Measurements from ENCODE around the gene CCL16. TPM values are rescaled to one million over a fixed set of nuclear protein-coding genes. Genes with fewer than 3 reads are reported as not detected.

CCL16 gene
- total and polyA plus RNA-seq, 7 donors, result 0.04 TPM; not detected in 6

DNA sequence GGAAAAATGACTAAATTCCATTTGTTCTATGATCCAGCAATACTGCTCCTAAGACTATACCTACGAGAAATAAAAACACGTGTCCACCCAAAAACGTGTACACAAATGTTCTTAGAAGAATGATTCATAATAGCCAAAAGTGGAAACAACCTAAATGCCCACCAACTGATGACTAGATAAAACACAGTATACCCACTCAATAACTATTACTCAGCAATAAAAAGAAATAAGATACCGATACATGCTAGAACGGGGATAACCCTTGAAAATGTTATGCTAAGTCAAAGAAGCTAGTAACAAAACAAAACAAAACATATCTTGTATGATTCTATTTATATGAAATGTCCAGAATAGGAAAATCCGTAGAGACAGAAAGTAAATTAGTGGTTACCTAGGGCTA, 17.6 kb downstream of the CCL16 start:
- DNase-seq (no peak), ATAC-seq (no peak)
- TF ChIP-seq, protein P1, sequence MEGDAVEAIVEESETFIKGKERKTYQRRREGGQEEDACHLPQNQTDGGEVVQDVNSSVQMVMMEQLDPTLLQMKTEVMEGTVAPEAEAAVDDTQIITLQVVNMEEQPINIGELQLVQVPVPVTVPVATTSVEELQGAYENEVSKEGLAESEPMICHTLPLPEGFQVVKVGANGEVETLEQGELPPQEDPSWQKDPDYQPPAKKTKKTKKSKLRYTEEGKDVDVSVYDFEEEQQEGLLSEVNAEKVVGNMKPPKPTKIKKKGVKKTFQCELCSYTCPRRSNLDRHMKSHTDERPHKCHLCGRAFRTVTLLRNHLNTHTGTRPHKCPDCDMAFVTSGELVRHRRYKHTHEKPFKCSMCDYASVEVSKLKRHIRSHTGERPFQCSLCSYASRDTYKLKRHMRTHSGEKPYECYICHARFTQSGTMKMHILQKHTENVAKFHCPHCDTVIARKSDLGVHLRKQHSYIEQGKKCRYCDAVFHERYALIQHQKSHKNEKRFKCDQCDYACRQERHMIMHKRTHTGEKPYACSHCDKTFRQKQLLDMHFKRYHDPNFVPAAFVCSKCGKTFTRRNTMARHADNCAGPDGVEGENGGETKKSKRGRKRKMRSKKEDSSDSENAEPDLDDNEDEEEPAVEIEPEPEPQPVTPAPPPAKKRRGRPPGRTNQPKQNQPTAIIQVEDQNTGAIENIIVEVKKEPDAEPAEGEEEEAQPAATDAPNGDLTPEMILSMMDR (IDR thresholded peaks at IDR 0.05), result no peak
- H3K27me3 ChIP-seq (ENCODE audit: insufficient read depth in 3 of 3, low read length in 2 of 3), result peaks cover 0 to 4% (median 3%) of the 10 kb centered on the region in 3 donors
- H3K9me3 ChIP-seq, result no peaks in the 10 kb centered on the region
- WGBS, 3 donors, result 78 to 83% (median 80%) methylated on average over 6 of the region's 6 CpGs
- no peaks in the 10 kb centered on the region for H3K4me1 ChIP-seq
- H3K27ac ChIP-seq, result no peak overlapping the region
- no peak overlapping the region for H3K4me3 ChIP-seq
- no peaks in the 10 kb centered on the region for H3K36me3 ChIP-seq (ENCODE audit: insufficient read depth in 1 of 2, low read depth in 1 of 2)
- intact Hi-C loops (cut with DNase I), result no loop called here

- H3K27me3 ChIP-seq (ENCODE audit: insufficient read depth in 3 of 3, low read length in 2 of 3), result peaks cover 0 to 2% (median 0%) of the 10 kb centered on the region in 3 donors
- no peak overlapping the region for H3K4me3 ChIP-seq
- H3K27ac ChIP-seq, result no peak overlapping the region
- no peaks in the 10 kb centered on the region for H3K4me1 ChIP-seq
- ATAC-seq (no peak), DNase-seq (no peak)
- H3K36me3 ChIP-seq (ENCODE audit: insufficient read depth in 1 of 2, low read depth in 1 of 2), result no peaks in the 10 kb centered on the region
- intact Hi-C loops (cut with DNase I), result no loop called here
- 57 to 61% (median 58%) methylated on average over 7 of the region's 7 CpGs for WGBS, 3 donors
- no peaks in the 10 kb centered on the region for H3K9me3 ChIP-seq
- TF ChIP-seq, protein P1 (IDR thresholded peaks at IDR 0.05), result no peak
These were observed 27.6 kb downstream of the CCL16 start for GRCh38 chr17:35953720-35954119.

- DNase-seq, result no peak
- 58 to 67% (median 66%) methylated on average over 3 of the region's 3 CpGs for WGBS, 3 donors
- no peaks in the 10 kb centered on the region for H3K36me3 ChIP-seq (ENCODE audit: insufficient read depth in 1 of 2, low read depth in 1 of 2)
- intact Hi-C loops (cut with DNase I), result no loop called here
- no peaks in the 10 kb centered on the region for H3K9me3 ChIP-seq
- TF ChIP-seq, protein P1 (IDR thresholded peaks at IDR 0.05), result no peak
- H3K27ac ChIP-seq, result no peak overlapping the region
- H3K27me3 ChIP-seq (ENCODE audit: insufficient read depth in 3 of 3, low read length in 2 of 3), result peaks cover 0 to under 1% (median 0%) of the 10 kb centered on the region in 3 donors
- H3K4me3 ChIP-seq, result no peak overlapping the region
- no peak for ATAC-seq
- H3K4me1 ChIP-seq, result no peaks in the 10 kb centered on the region
These were observed 31.9 kb downstream of the CCL16 start for GRCh38 chr17:35949401-35949800.

GRCh38 chr17:35948092-35948491, 33.2 kb downstream of the CCL16 start:
- Histone ChIP-seq H3K36me3 (ENCODE audit: insufficient read depth in 1 of 2, low read depth in 1 of 2) (no peaks in the 10 kb centered on the region), H3K4me3 (no peak overlapping the region), H3K27me3 (ENCODE audit: insufficient read depth in 3 of 3, low read length in 2 of 3) (peaks cover 0 to 2% (median 0%) of the 10 kb centered on the region in 3 donors), H3K27ac (no peak overlapping the region), H3K4me1 (no peaks in the 10 kb centered on the region), H3K9me3 (no peaks in the 10 kb centered on the region)
- no peak for ATAC-seq
- TF ChIP-seq, protein P1 (IDR thresholded peaks at IDR 0.05), result no peak
- no peak for DNase-seq
- intact Hi-C loops (cut with DNase I), result no loop called here
- WGBS, 3 donors, result 90 to 93% (median 90%) methylated on average over 7 of the region's 7 CpGs

DNA sequence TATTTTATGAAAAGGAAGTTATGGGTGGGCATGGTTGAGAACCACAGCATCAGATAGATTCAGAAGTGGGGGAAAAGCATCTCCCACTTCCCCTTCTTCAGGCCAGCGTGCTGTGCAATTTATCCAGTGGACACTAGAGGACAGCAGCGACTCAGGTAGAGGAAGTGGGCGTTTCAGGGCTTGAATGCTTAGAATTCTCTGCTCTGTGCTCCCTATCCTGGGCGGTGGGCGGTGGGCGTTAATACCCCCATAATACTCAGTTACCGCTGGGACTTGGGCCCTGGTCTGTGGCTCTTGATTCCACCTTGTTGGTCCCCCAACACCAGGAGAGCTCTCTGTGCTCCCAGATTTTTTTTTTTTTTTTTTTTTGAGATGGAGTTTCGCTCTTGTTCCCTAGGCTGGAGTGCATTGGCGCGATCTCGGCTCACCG, 34.1 kb downstream of the CCL16 start:
- 33% methylated on average over 12 of the region's 12 CpGs for WGBS, 3 donors
- Histone ChIP-seq H3K27ac (no peak overlapping the region), H3K27me3 (ENCODE audit: insufficient read depth in 3 of 3, low read length in 2 of 3) (peaks cover 0 to 2% (median 0%) of the 10 kb centered on the region in 3 donors), H3K36me3 (ENCODE audit: insufficient read depth in 1 of 2, low read depth in 1 of 2) (no peaks in the 10 kb centered on the region), H3K4me3 (no peak overlapping the region), H3K4me1 (no peaks in the 10 kb centered on the region), H3K9me3 (no peaks in the 10 kb centered on the region)
- TF ChIP-seq, protein P1 (IDR thresholded peaks at IDR 0.05), result peak; percentile 45
- ATAC-seq (no peak), DNase-seq (no peak)
- intact Hi-C loops (cut with DNase I), result no loop called here

Measured in psoas muscle (tissue), 8 donors.